WTC11 (cell line): ENCODE measurements around the gene MTOR. TPM values are rescaled to one million over a fixed set of nuclear protein-coding genes. Genes with fewer than 3 reads are reported as not detected.

Experiments used
- ATAC-seq: fragments of 200-7000 bp; cut with Tn5 transposase; 2 replicates; pipeline ENCODE4 v1.10.0; 2021; ENCODE audit warnings: mild to moderate bottlenecking, moderate library complexity
- CTCF ChIA-PET: fragments of 300-600 bp; sonication (Branson Sonifier 250); formaldehyde crosslinking; loops from one replicate; lab custom pipeline; 2021; ENCODE audit warnings: antibody characterized with exemption; lab: Charles Lee
- POLR2A ChIA-PET: fragments of 350-600 bp; sonication (Branson Sonifier 250); formaldehyde crosslinking; loops from one replicate; lab custom pipeline; 2021; ENCODE audit warnings: antibody characterized with exemption; lab: Charles Lee
- DNase-seq: peaks from one replicate; pipeline ENCODE4 v3.0.0; 2021; ENCODE audit warnings: low spot score
- H3K27ac Mint-ChIP-seq: 2 replicates; pipeline ENCODE4 v1.8.0; 2021; ENCODE audit warnings: mixed read lengths
- H3K27me3 Mint-ChIP-seq: 2 replicates; pipeline ENCODE4 v1.8.0; 2021; ENCODE audit warnings: low read depth, mild to moderate bottlenecking, moderate library complexity, mixed read lengths
- H3K36me3 Mint-ChIP-seq: 2 replicates; pipeline ENCODE4 v1.8.0; 2021; ENCODE audit warnings: mixed read lengths
- H3K4me1 Mint-ChIP-seq: 2 replicates; pipeline ENCODE4 v1.8.0; 2022; ENCODE audit warnings: mixed read lengths
- H3K4me3 Mint-ChIP-seq: 2 replicates; pipeline ENCODE4 v1.8.0; 2021; ENCODE audit warnings: mild to moderate bottlenecking, moderate library complexity, mixed read lengths
- H3K9me3 Mint-ChIP-seq: 2 replicates; pipeline ENCODE4 v1.8.0; 2021; ENCODE audit warnings: mixed read lengths
- ATF2 ChIP-seq: sonication (generic); formaldehyde crosslinking; IDR thresholded peaks from 2 replicates; pipeline ENCODE4 v1.8.1; 2022; ENCODE audit warnings: low read depth, missing genetic modification reagents, borderline replicate concordance
- CREM ChIP-seq: sonication (generic); formaldehyde crosslinking; IDR thresholded peaks from 2 replicates; pipeline ENCODE4 v1.8.1; 2022; ENCODE audit warnings: mild to moderate bottlenecking, missing genetic modification reagents, moderate library complexity
- ELF4 ChIP-seq: sonication (generic); formaldehyde crosslinking; IDR thresholded peaks from 2 replicates; pipeline ENCODE4 v1.8.1; 2022; ENCODE audit warnings: low read depth, mild to moderate bottlenecking, moderate library complexity, missing genetic modification reagents
- ESRRA ChIP-seq: sonication (generic); formaldehyde crosslinking; IDR thresholded peaks from 2 replicates; pipeline ENCODE4 v1.8.1; 2022; ENCODE audit warnings: mild to moderate bottlenecking, missing genetic modification reagents, borderline replicate concordance
- FOXP1 ChIP-seq: sonication (generic); formaldehyde crosslinking; IDR thresholded peaks from 2 replicates; pipeline ENCODE4 v1.8.0; 2022; ENCODE audit warnings: missing genetic modification reagents, mild to moderate bottlenecking, moderate library complexity, borderline replicate concordance
- HMGA2 ChIP-seq: fragments of 250-450 bp; sonication (Bioruptor Pico); IDR thresholded peaks from 2 replicates; pipeline ENCODE4 v1.4.0; 2021; ENCODE audit warnings: mild to moderate bottlenecking, moderate library complexity
- NFATC4 ChIP-seq: fragments of 250-450 bp; sonication (Bioruptor Pico); IDR thresholded peaks from 2 replicates; pipeline ENCODE4 v1.9.0; 2021; ENCODE audit warnings: mild to moderate bottlenecking
- NFE2L1 ChIP-seq: sonication (generic); formaldehyde crosslinking; IDR thresholded peaks from 2 replicates; pipeline ENCODE4 v1.8.1; 2023; ENCODE audit warnings: missing genetic modification reagents
- SMAD4 ChIP-seq: sonication (generic); formaldehyde crosslinking; IDR thresholded peaks from 2 replicates; pipeline ENCODE4 v1.8.0; 2022; ENCODE audit warnings: mild to moderate bottlenecking, missing genetic modification reagents
- TP53 ChIP-seq: sonication (generic); formaldehyde crosslinking; IDR thresholded peaks from 2 replicates; pipeline ENCODE4 v1.8.1; 2023; ENCODE audit warnings: mild to moderate bottlenecking, missing genetic modification reagents
- ZMAT4 ChIP-seq: fragments of 250-450 bp; sonication (Bioruptor Pico); IDR thresholded peaks from 2 replicates; pipeline ENCODE4 v1.9.0; 2021; ENCODE audit warnings: mild to moderate bottlenecking
- ZNF416 ChIP-seq: fragments of 250-450 bp; sonication (Bioruptor Pico); IDR thresholded peaks from 2 replicates; pipeline ENCODE4 v1.9.0; 2021; ENCODE audit warnings: mild to moderate bottlenecking, inconsistent platforms
- ZNF423 ChIP-seq: fragments of 250-450 bp; sonication (Bioruptor Pico); IDR thresholded peaks from 2 replicates; pipeline ENCODE4 v2.1.2; 2022; ENCODE audit warnings: mild to moderate bottlenecking, moderate library complexity
- total RNA-seq: library from RNA; stranded (reverse); gene quantifications from 3 replicates; pipeline ENCODE4 v1.2.3, GENCODE V29; 2021
- TF ChIP-seq, protein P1 (sequence below): sonication (generic); formaldehyde crosslinking; IDR thresholded peaks from 2 replicates; pipeline ENCODE4 v1.8.1; 2023; ENCODE audit warnings: mild to moderate bottlenecking, missing genetic modification reagents, borderline replicate concordance
- TF ChIP-seq, protein P2 (sequence below): sonication (generic); formaldehyde crosslinking; IDR thresholded peaks from 2 replicates; pipeline ENCODE4 v1.8.1; 2023; ENCODE audit warnings: mild to moderate bottlenecking, moderate library complexity, missing genetic modification reagents
- TF ChIP-seq, protein P3 (sequence below): sonication (generic); formaldehyde crosslinking; IDR thresholded peaks from 2 replicates; pipeline ENCODE4 v1.8.1; 2023; ENCODE audit warnings: mild to moderate bottlenecking, missing genetic modification reagents, moderate library complexity
- TF ChIP-seq, protein P4 (sequence below): sonication (generic); formaldehyde crosslinking; IDR thresholded peaks from 2 replicates; pipeline ENCODE4 v1.8.1; 2023; ENCODE audit warnings: mild to moderate bottlenecking, missing genetic modification reagents
- TF ChIP-seq, protein P5 (sequence below): sonication (generic); formaldehyde crosslinking; IDR thresholded peaks from 2 replicates; pipeline ENCODE4 v1.8.0; 2022; ENCODE audit warnings: mild to moderate bottlenecking, missing genetic modification reagents

Gene MTOR
- total RNA-seq, 1 experiment from 2014 or later: 65.0 TPM

DNA sequence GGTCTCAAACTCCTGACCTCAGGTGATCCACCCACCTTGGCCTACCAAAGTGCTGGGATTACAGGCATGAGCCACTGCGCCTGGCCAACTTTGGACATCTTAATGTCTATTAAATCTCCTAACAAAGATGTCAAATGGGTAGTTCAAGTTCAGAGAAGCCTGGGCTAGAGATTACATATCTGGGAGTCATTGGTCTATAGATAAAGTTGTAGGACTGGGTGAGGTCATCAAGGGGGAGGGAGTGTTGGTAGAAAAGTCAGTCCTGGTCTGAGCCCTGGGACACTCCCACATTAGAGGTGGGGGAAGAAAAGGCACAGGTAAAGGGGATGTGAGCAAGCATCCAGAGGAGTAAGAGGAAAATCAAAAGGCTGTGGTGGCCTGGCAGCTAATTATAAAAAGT is 17.3 kb upstream of the MTOR start:
- H3K36me3 Mint-ChIP-seq: peaks cover 40% of the 10 kb centered on the region
- H3K4me1 Mint-ChIP-seq: peaks cover 27% of the 10 kb centered on the region
- CTCF ChIA-PET: interaction anchor here (1.3 to 1.7 kb wide), 2 partner anchors 41 to 371 kb away, joined by 5 read pairs; no protein-coding TSS in a partner anchor
- POLR2A ChIA-PET: no interaction called here
- H3K9me3 Mint-ChIP-seq: peaks cover 7% of the 10 kb centered on the region
- ATAC-seq (no peak), DNase-seq (no peak)
- H3K27ac Mint-ChIP-seq: peak overlapping the region; percentile 25; the same call in 1 of the 2 replicates
- TF ChIP-seq ZNF416 (CRISPR knock-in tag) (no peak), TP53 (CRISPR knock-in tag) (no peak), ATF2 (no peak), FOXP1 (CRISPR knock-in tag) (no peak), NFE2L1 (no peak), ZNF423 (CRISPR knock-in tag) (no peak)
- TF ChIP-seq, protein P1, sequence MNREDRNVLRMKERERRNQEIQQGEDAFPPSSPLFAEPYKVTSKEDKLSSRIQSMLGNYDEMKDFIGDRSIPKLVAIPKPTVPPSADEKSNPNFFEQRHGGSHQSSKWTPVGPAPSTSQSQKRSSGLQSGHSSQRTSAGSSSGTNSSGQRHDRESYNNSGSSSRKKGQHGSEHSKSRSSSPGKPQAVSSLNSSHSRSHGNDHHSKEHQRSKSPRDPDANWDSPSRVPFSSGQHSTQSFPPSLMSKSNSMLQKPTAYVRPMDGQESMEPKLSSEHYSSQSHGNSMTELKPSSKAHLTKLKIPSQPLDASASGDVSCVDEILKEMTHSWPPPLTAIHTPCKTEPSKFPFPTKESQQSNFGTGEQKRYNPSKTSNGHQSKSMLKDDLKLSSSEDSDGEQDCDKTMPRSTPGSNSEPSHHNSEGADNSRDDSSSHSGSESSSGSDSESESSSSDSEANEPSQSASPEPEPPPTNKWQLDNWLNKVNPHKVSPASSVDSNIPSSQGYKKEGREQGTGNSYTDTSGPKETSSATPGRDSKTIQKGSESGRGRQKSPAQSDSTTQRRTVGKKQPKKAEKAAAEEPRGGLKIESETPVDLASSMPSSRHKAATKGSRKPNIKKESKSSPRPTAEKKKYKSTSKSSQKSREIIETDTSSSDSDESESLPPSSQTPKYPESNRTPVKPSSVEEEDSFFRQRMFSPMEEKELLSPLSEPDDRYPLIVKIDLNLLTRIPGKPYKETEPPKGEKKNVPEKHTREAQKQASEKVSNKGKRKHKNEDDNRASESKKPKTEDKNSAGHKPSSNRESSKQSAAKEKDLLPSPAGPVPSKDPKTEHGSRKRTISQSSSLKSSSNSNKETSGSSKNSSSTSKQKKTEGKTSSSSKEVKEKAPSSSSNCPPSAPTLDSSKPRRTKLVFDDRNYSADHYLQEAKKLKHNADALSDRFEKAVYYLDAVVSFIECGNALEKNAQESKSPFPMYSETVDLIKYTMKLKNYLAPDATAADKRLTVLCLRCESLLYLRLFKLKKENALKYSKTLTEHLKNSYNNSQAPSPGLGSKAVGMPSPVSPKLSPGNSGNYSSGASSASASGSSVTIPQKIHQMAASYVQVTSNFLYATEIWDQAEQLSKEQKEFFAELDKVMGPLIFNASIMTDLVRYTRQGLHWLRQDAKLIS: no peak
- TF ChIP-seq, protein P2, sequence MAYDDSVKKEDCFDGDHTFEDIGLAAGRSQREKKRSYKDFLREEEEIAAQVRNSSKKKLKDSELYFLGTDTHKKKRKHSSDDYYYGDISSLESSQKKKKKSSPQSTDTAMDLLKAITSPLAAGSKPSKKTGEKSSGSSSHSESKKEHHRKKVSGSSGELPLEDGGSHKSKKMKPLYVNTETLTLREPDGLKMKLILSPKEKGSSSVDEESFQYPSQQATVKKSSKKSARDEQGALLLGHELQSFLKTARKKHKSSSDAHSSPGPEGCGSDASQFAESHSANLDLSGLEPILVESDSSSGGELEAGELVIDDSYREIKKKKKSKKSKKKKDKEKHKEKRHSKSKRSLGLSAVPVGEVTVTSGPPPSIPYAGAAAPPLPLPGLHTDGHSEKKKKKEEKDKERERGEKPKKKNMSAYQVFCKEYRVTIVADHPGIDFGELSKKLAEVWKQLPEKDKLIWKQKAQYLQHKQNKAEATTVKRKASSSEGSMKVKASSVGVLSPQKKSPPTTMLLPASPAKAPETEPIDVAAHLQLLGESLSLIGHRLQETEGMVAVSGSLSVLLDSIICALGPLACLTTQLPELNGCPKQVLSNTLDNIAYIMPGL: no peak
- TF ChIP-seq, protein P3, sequence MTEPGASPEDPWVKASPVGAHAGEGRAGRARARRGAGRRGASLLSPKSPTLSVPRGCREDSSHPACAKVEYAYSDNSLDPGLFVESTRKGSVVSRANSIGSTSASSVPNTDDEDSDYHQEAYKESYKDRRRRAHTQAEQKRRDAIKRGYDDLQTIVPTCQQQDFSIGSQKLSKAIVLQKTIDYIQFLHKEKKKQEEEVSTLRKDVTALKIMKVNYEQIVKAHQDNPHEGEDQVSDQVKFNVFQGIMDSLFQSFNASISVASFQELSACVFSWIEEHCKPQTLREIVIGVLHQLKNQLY (CRISPR knock-in tag): no peak
- no peak overlapping the region for H3K4me3 Mint-ChIP-seq
- H3K27me3 Mint-ChIP-seq: no peaks in the 10 kb centered on the region

GRCh38 chr1:11279152-11279551 is 16.8 kb upstream of the MTOR start:
- ATAC-seq: no peak
- TF ChIP-seq ESRRA (CRISPR knock-in tag) (no peak), ELF4 (CRISPR knock-in tag) (no peak), CREM (CRISPR knock-in tag) (no peak), NFATC4 (no peak), HMGA2 (CRISPR knock-in tag) (no peak), SMAD4 (CRISPR knock-in tag) (no peak), ZMAT4 (CRISPR knock-in tag) (no peak)
- TF ChIP-seq, protein P4, sequence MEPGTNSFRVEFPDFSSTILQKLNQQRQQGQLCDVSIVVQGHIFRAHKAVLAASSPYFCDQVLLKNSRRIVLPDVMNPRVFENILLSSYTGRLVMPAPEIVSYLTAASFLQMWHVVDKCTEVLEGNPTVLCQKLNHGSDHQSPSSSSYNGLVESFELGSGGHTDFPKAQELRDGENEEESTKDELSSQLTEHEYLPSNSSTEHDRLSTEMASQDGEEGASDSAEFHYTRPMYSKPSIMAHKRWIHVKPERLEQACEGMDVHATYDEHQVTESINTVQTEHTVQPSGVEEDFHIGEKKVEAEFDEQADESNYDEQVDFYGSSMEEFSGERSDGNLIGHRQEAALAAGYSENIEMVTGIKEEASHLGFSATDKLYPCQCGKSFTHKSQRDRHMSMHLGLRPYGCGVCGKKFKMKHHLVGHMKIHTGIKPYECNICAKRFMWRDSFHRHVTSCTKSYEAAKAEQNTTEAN (CRISPR knock-in tag): no peak
- TF ChIP-seq, protein P5, sequence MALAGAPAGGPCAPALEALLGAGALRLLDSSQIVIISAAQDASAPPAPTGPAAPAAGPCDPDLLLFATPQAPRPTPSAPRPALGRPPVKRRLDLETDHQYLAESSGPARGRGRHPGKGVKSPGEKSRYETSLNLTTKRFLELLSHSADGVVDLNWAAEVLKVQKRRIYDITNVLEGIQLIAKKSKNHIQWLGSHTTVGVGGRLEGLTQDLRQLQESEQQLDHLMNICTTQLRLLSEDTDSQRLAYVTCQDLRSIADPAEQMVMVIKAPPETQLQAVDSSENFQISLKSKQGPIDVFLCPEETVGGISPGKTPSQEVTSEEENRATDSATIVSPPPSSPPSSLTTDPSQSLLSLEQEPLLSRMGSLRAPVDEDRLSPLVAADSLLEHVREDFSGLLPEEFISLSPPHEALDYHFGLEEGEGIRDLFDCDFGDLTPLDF (CRISPR knock-in tag): no peak
- TF ChIP-seq, protein P1: no peak

More at GRCh38 chr1:11279152-11279551, 16.8 kb upstream of the MTOR start:
- H3K27ac Mint-ChIP-seq: no peak overlapping the region
- peaks cover 7% of the 10 kb centered on the region for H3K9me3 Mint-ChIP-seq
- peaks cover 24% of the 10 kb centered on the region for H3K4me1 Mint-ChIP-seq
- POLR2A ChIA-PET: no interaction called here
- CTCF ChIA-PET: interaction anchor here (1.7 kb wide), 1 partner anchor 371 kb away, joined by 5 read pairs; no protein-coding TSS in a partner anchor
- peaks cover 40% of the 10 kb centered on the region for H3K36me3 Mint-ChIP-seq
- no peak overlapping the region for H3K4me3 Mint-ChIP-seq
- H3K27me3 Mint-ChIP-seq: no peaks in the 10 kb centered on the region
- no peak for DNase-seq
